Esophagus squamous epithelium (tissue), 5 donors: ENCODE data around the gene TMEM9B. TPM values are rescaled to one million over a fixed set of nuclear protein-coding genes. Genes with fewer than 3 reads are reported as not detected.

Source experiments
- DNase-seq: peaks from one replicate; lab custom pipeline; 2025; lab: John Stamatoyannopoulos, UW
- H3K27ac ChIP-seq, 4 donors: fragments of 200-600 bp; sonication (generic); one replicate each; pipeline ENCODE4 v1.5.1; 2016 to 2019; ENCODE audit warnings: mild to moderate bottlenecking in 1 of 4
- H3K27me3 ChIP-seq, 4 donors: fragments of 200-600 bp; sonication (generic); 1 replicate in 3 of 4; 2 replicates in 1 of 4; pipeline versions ENCODE4 v1.5.1 to v1.6.0; 2017 to 2021; ENCODE audit warnings: antibody characterized with exemption in 1 of 4
- H3K36me3 ChIP-seq, 3 donors: fragments of 200-600 bp; sonication (generic); one replicate each; pipeline ENCODE4 v1.5.1; 2016 to 2019
- H3K4me1 ChIP-seq, 3 donors: fragments of 200-600 bp; sonication (generic); one replicate each; pipeline ENCODE4 v1.5.1; 2017 to 2019
- H3K4me3 ChIP-seq, 4 donors: fragments of 200-600 bp; sonication (generic); 1 replicate in 3 of 4; 2 replicates in 1 of 4; pipeline ENCODE4 v1.5.1; 2016 to 2019; ENCODE audit warnings: mild to moderate bottlenecking in 2 of 4, moderate library complexity in 1 of 4
- H3K9me3 ChIP-seq, 3 donors: fragments of 200-600 bp; sonication (generic); one replicate each; pipeline ENCODE4 v1.5.1; 2016 to 2019
- CTCF ChIP-seq, 6 experiments: fragments of 450-650 bp in 4 of 6; fragments of 200-600 bp in 2 of 6; sonication (generic) in 2 of 6; IDR thresholded peaks; one replicate each; pipeline ENCODE4 v1.5.1; 2016 to 2019; ENCODE audit warnings: antibody characterized with exemption in 6 of 6, mild to moderate bottlenecking in 4 of 6, moderate library complexity in 4 of 6
- POLR2A ChIP-seq, 4 donors: fragments of 450-650 bp; IDR thresholded peaks; one replicate each; pipeline ENCODE4 v1.6.1; 2017; ENCODE audit warnings: antibody characterized with exemption in 4 of 4, mild to moderate bottlenecking in 4 of 4, moderate library complexity in 3 of 4
- WGBS, 2 donors: methylation state at CpG; one replicate each; pipeline ENCODE4 v1.1.5; 2018; 5-methylcytosine and 5-hydroxymethylcytosine counted together
- intact Hi-C: fragments of 100-400 bp; cut with DNase I; formaldehyde crosslinking; loops from one replicate; pipeline ENCODE4 v1.15.0; 2022
- total RNA-seq, 4 donors: library from RNA; depleted of rRNA; stranded (reverse); fragments of >200 nt; gene quantifications; one replicate each; pipeline ENCODE4 v1.1.0, GENCODE V29; 2016
- donor health status: DM: yes; HTN: yes; CAD: no.

Gene TMEM9B
- total RNA-seq, 4 donors from 2014 or later, result 41.7 to 73.2 (median 57.6) TPM

GRCh38 chr11:8973121-8973520 lies 8.9 kb upstream of the TMEM9B start:
- TF ChIP-seq CTCF (IDR thresholded peaks at IDR 0.05) (no peak), POLR2A (IDR thresholded peaks at IDR 0.05) (no peak)
- Histone ChIP-seq H3K27me3 (no peaks in the 10 kb centered on the region), H3K4me1 (no peaks in the 10 kb centered on the region), H3K27ac (no peak overlapping the region), H3K36me3 (peaks cover 0 to 4% (median 0%) of the 10 kb centered on the region in 3 donors), H3K4me3 (no peak overlapping the region), H3K9me3 (no peaks in the 10 kb centered on the region)
- WGBS, 2 donors, result 76 to 79% methylated on average over 3 of the region's 3 CpGs
- intact Hi-C loops, result no loop called here
- DNase-seq, result no peak

- Histone ChIP-seq H3K4me3 (no peak overlapping the region), H3K27me3 (no peaks in the 10 kb centered on the region), H3K27ac (no peak overlapping the region), H3K9me3 (no peaks in the 10 kb centered on the region), H3K4me1 (no peaks in the 10 kb centered on the region), H3K36me3 (peaks cover 0 to 12% (median 0%) of the 10 kb centered on the region in 3 donors)
- no peak for TF ChIP-seq CTCF (IDR thresholded peaks at IDR 0.05)
- TF ChIP-seq POLR2A (IDR thresholded peaks at IDR 0.05), result no peak
- WGBS, 2 donors, result 57 to 68% methylated on average over 1 of the region's 1 CpG
- DNase-seq, result no peak
- intact Hi-C loops, result no loop called here
Measured at GRCh38 chr11:8971924-8972316, 7.7 kb upstream of the TMEM9B start.

GRCh38 chr11:8971196-8971923 lies 7.1 kb upstream of the TMEM9B start:
- Histone ChIP-seq H3K27me3 (no peaks in the 10 kb centered on the region), H3K9me3 (no peaks in the 10 kb centered on the region), H3K36me3 (peaks cover 0 to 12% (median 0%) of the 10 kb centered on the region in 3 donors), H3K27ac (no peak overlapping the region), H3K4me3 (no peak overlapping the region), H3K4me1 (no peaks in the 10 kb centered on the region)
- no peak for DNase-seq
- WGBS, 2 donors, result 58 to 62% methylated on average over 2 of the region's 2 CpGs
- TF ChIP-seq CTCF (IDR thresholded peaks at IDR 0.05) (no peak), POLR2A (IDR thresholded peaks at IDR 0.05) (no peak)
- intact Hi-C loops, result no loop called here

GRCh38 chr11:8967184-8967583 lies 2.9 kb upstream of the TMEM9B start:
- Histone ChIP-seq H3K27me3 (no peaks in the 10 kb centered on the region), H3K36me3 (peaks cover 0 to 12% (median 0%) of the 10 kb centered on the region in 3 donors), H3K4me3 (no peak overlapping the region), H3K4me1 (peaks cover 13 to 32% (median 19%) of the 10 kb centered on the region in 3 donors), H3K27ac (no peak overlapping the region), H3K9me3 (no peaks in the 10 kb centered on the region)
- DNase-seq, result no peak
- TF ChIP-seq POLR2A (IDR thresholded peaks at IDR 0.05) (no peak), CTCF (IDR thresholded peaks at IDR 0.05) (no peak)
- intact Hi-C loops, result no loop called here
- WGBS, 2 donors, result 85 to 87% methylated on average over 8 of the region's 8 CpGs

- Histone ChIP-seq H3K4me1 (peaks cover 13 to 57% (median 29%) of the 10 kb centered on the region in 3 donors), H3K9me3 (no peaks in the 10 kb centered on the region), H3K36me3 (peaks cover 0 to 20% (median 0%) of the 10 kb centered on the region in 3 donors), H3K27ac (peak overlapping the region; percentile 94 to 98 (median 96)), H3K4me3 (peak overlapping the region; percentile 72 to 93 (median 76)), H3K27me3 (no peaks in the 10 kb centered on the region)
- TF ChIP-seq CTCF (IDR thresholded peaks at IDR 0.05) (no peak), POLR2A (IDR thresholded peaks at IDR 0.05) (no peak)
- 2 to 4% methylated on average over 13 to 18 of the region's 39 CpGs for WGBS, 2 donors
- peak; percentile 41 for DNase-seq
- intact Hi-C loops, result no loop called here
Measured at GRCh38 chr11:8963569-8964323, 496 bp downstream of the TMEM9B start.
